Endothelial cell of umbilical vein (primary cell): ENCODE measurements around the gene TRAPPC3. TPM values are rescaled to one million over a fixed set of nuclear protein-coding genes. Genes with fewer than 3 reads are reported as not detected.

Experiments
- BruUV-seq: library from RNA; stranded (reverse); fragments of 400-500 nt; replicated peaks from 2 replicates; lab custom pipeline; 2021; lab: Mats Ljungman, UMichigan
- CTCF ChIA-PET: fragments of 300-600, 350-600 bp; sonication (Branson Sonifier 250); formaldehyde crosslinking; loops from one replicate; lab custom pipeline; 2021; ENCODE audit warnings: antibody characterized with exemption, inconsistent platforms; lab: Charles Lee
- POLR2A ChIA-PET: fragments of 300-600, 350-600 bp; sonication (Branson Sonifier 250); formaldehyde crosslinking; loops from one replicate; lab custom pipeline; 2021; ENCODE audit warnings: antibody characterized with exemption, inconsistent platforms; lab: Charles Lee
- DNase-seq: peaks from one replicate; pipeline ENCODE4 v3.0.0-alpha.2; 2011; ENCODE audit warnings: low read depth, low spot score
- FAIRE-seq: peaks from 2 replicates; lab custom pipeline; 2011; peaks lifted over from hg19 to GRCh38; lab: Jason Lieb, UNC
- H2AFZ ChIP-seq: 2 replicates; pipeline ENCODE4 v1.6.0; 2012; ENCODE audit warnings: low read depth, low read length, control low read depth, inconsistent platforms
- H3K27ac ChIP-seq: 2 replicates; pipeline ENCODE4 v1.5.1; 2011; ENCODE audit warnings: low read depth, mild to moderate bottlenecking, control low read depth, low read length, moderate library complexity; ENCODE audit not compliant: insufficient read depth
- H3K27me3 ChIP-seq, 2 experiments: 2 replicates each; pipeline versions ENCODE4 v1.6.0 to v1.6.1; 2011; ENCODE audit warnings: low read length in 2 of 2, mixed read lengths in 1 of 2; ENCODE audit not compliant: control insufficient read depth in 2 of 2, insufficient read depth in 2 of 2
- H3K36me3 ChIP-seq, 2 experiments: 2 replicates in 1 of 2; 3 replicates in 1 of 2; pipeline ENCODE4 v1.5.1; 2011; ENCODE audit warnings: low read length in 2 of 2, mild to moderate bottlenecking in 1 of 2, moderate library complexity in 1 of 2; ENCODE audit not compliant: control insufficient read depth in 2 of 2, insufficient read depth in 2 of 2; ENCODE audit errors: extremely low read depth in 1 of 2
- H3K4me1 ChIP-seq: 3 replicates; pipeline ENCODE4 v1.5.1; 2011; ENCODE audit warnings: mild to moderate bottlenecking, low read length; ENCODE audit not compliant: control insufficient read depth, insufficient read depth; ENCODE audit errors: extremely low read depth
- H3K4me2 ChIP-seq: 2 replicates; pipeline ENCODE4 v1.6.1; 2011; ENCODE audit warnings: low read length, control low read depth, mixed read lengths; ENCODE audit not compliant: insufficient read depth
- H3K4me3 ChIP-seq, 3 experiments: fragments of 200-600 bp in 1 of 3; sonication (generic), shearing (Covaris generic) in 1 of 3; replicated peaks in 1 of 3; 2 replicates each; pipeline ENCODE4 v1.5.1; 2011 to 2016; ENCODE audit warnings: control low read depth in 3 of 3, low read length in 3 of 3, mild to moderate bottlenecking in 2 of 3, inconsistent platforms in 1 of 3, low read depth in 1 of 3, moderate library complexity in 1 of 3; ENCODE audit not compliant: insufficient read depth in 1 of 3
- H3K79me2 ChIP-seq: 2 replicates; pipeline ENCODE4 v1.6.0; 2012; ENCODE audit warnings: low read length, inconsistent platforms; ENCODE audit not compliant: control insufficient read depth, insufficient read depth
- H3K9ac ChIP-seq: replicated peaks from 2 replicates; pipeline ENCODE3; 2011; ENCODE audit warnings: low read length, control low read depth; ENCODE audit not compliant: insufficient read depth; ENCODE audit errors: extremely low read depth
- H3K9me1 ChIP-seq: replicated peaks from 3 replicates; pipeline ENCODE4 v1.6.0; 2011; ENCODE audit warnings: mild to moderate bottlenecking, low read length; ENCODE audit not compliant: control insufficient read depth, insufficient read depth; ENCODE audit errors: extremely low read depth
- H3K9me3 ChIP-seq: replicated peaks from 2 replicates; pipeline ENCODE4 v1.5.1; 2012; ENCODE audit warnings: low read length, inconsistent platforms; ENCODE audit not compliant: control insufficient read depth, insufficient read depth
- H4K20me1 ChIP-seq: replicated peaks from 2 replicates; pipeline ENCODE3; 2011; ENCODE audit warnings: mild to moderate bottlenecking, low read length; ENCODE audit not compliant: control insufficient read depth, insufficient read depth; ENCODE audit errors: extremely low read depth
- EZH2 ChIP-seq: IDR thresholded peaks from 2 replicates; pipeline ENCODE4 v1.6.1; 2012; ENCODE audit warnings: borderline replicate concordance, low read depth, mild to moderate bottlenecking, moderate library complexity, low read length, inconsistent platforms; ENCODE audit not compliant: severe bottlenecking
- FOS ChIP-seq: IDR thresholded peaks from 2 replicates; pipeline ENCODE4 v1.6.1; 2011; ENCODE audit warnings: mild to moderate bottlenecking, low read length, moderate library complexity, borderline replicate concordance; ENCODE audit not compliant: insufficient read depth
- GATA2 ChIP-seq: IDR thresholded peaks from 2 replicates; pipeline ENCODE4 v1.7.0; 2011; ENCODE audit warnings: low read depth, mild to moderate bottlenecking, moderate library complexity, mixed read lengths, low read length; ENCODE audit not compliant: insufficient read length, insufficient read depth
- JUN ChIP-seq: IDR thresholded peaks from 2 replicates; pipeline ENCODE4 v1.6.1; 2011; ENCODE audit warnings: borderline replicate concordance, low read depth; ENCODE audit not compliant: insufficient read length, insufficient read depth
- MYC ChIP-seq: IDR thresholded peaks from one replicate; pipeline ENCODE4 v1.6.1; 2011; ENCODE audit warnings: mild to moderate bottlenecking, low read depth, low read length
- POLR2A ChIP-seq: IDR thresholded peaks from 2 replicates; pipeline ENCODE4 v1.6.1; 2012; ENCODE audit warnings: low read depth, mild to moderate bottlenecking, control low read depth, low read length
- POLR2AphosphoS5 ChIP-seq: IDR thresholded peaks from 2 replicates; pipeline ENCODE4 v1.6.1; 2012; ENCODE audit warnings: low read depth, mild to moderate bottlenecking, control low read depth, low read length, moderate library complexity; ENCODE audit not compliant: insufficient read depth
- dilution Hi-C: fragments of 300-500 bp; cut with MboI; formaldehyde crosslinking; loops from one replicate; pipeline ENCODE4 v1.15.0; 2019; ENCODE audit warnings: low sequenced_read_pairs; ENCODE audit not compliant: extremely low pct_ligation_motif_present
- intact Hi-C: fragments of 100-400 bp; cut with micrococcal nuclease; formaldehyde crosslinking; loops from one replicate; pipeline ENCODE4 v1.10.0; 2022
- polyA plus RNA-seq, 4 experiments: library from polyadenylated mRNA; depleted of rRNA in 3 of 4; stranded (reverse) in 3 of 4; unstranded in 1 of 4; fragments of >200 nt; gene quantifications; 2 replicates each; pipeline versions ENCODE4 v1.2.1 to v1.2.3, GENCODE V29; 2011 to 2012; ENCODE audit warnings: missing spikeins in 1 of 4
- total RNA-seq: library from RNA; stranded (reverse); gene quantifications from 2 replicates; pipeline ENCODE4 v1.2.3, GENCODE V29; 2021
- TF ChIP-seq, protein P1 (sequence below): IDR thresholded peaks from 2 replicates; pipeline ENCODE4 v1.6.1; 2011; ENCODE audit not compliant: insufficient read depth, insufficient read length
- TF ChIP-seq, protein P2 (sequence below), 2 donors: IDR thresholded peaks; 1 replicate in 1 of 2; 2 replicates in 1 of 2; pipeline ENCODE4 v1.5.1; 2011; ENCODE audit warnings: low read length in 2 of 2, mild to moderate bottlenecking in 2 of 2, moderate library complexity in 2 of 2, control low read depth in 1 of 2, inconsistent platforms in 1 of 2, low read depth in 1 of 2; ENCODE audit not compliant: insufficient read depth in 1 of 2; ENCODE audit errors: extremely low read depth in 1 of 2

Gene TRAPPC3
- total and polyA plus RNA-seq, 2 donors (not counting 3 experiments of a cell fraction or from before 2014, with no cell fraction given) = 93.4 to 125 TPM

DNA sequence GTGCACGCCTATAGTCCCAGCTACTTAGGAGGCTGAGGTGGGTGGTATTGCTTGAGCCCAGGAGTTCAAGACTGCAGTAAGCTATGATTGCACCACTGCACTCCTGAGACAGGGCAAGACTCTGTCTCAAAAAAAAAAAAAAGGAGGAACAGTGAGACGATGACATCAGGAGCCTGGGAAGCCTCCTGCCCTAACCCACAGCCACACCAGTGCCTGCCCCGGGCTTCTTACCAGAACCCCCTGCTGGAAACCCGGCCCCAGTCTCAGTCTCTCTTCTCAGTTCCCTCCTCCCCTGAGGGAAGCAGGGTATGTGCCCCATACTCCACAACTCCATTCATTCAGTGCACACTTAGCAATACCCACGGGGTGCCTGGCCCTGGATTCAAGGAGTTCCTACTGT, 33.4 kb downstream of the TRAPPC3 start:
- dilution Hi-C loops = no loop called here
- Histone ChIP-seq H3K9me3 (no peaks in the 10 kb centered on the region), H3K9ac (no peak overlapping the region), H3K9me1 (no peaks in the 10 kb centered on the region), H3K36me3 (no peaks in the 10 kb centered on the region), H3K4me1 (no peaks in the 10 kb centered on the region), H2AFZ (no peak overlapping the region), H4K20me1 (no peaks in the 10 kb centered on the region), H3K27me3 (no peaks in the 10 kb centered on the region), H3K79me2 (no peaks in the 10 kb centered on the region), H3K4me2 (no peak overlapping the region), H3K27ac (no peak overlapping the region), H3K4me3 (no peak overlapping the region)
- ChIA-PET POLR2A (no interaction called here), CTCF (interaction anchor here (0.7 to 3.2 kb wide), 4 partner anchors 10 to 72 kb away, joined by 3 to 24 read pairs (median 7); no protein-coding TSS in a partner anchor)
- no TSS peak for BruUV-seq
- intact Hi-C loops = no loop called here
- TF ChIP-seq FOS (no peak), GATA2 (no peak), JUN (no peak), POLR2A (no peak), EZH2 (no peak), MYC (no peak), POLR2AphosphoS5 (no peak)
- TF ChIP-seq, protein P1, sequence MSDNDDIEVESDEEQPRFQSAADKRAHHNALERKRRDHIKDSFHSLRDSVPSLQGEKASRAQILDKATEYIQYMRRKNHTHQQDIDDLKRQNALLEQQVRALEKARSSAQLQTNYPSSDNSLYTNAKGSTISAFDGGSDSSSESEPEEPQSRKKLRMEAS = no peak
- TF ChIP-seq, protein P2, sequence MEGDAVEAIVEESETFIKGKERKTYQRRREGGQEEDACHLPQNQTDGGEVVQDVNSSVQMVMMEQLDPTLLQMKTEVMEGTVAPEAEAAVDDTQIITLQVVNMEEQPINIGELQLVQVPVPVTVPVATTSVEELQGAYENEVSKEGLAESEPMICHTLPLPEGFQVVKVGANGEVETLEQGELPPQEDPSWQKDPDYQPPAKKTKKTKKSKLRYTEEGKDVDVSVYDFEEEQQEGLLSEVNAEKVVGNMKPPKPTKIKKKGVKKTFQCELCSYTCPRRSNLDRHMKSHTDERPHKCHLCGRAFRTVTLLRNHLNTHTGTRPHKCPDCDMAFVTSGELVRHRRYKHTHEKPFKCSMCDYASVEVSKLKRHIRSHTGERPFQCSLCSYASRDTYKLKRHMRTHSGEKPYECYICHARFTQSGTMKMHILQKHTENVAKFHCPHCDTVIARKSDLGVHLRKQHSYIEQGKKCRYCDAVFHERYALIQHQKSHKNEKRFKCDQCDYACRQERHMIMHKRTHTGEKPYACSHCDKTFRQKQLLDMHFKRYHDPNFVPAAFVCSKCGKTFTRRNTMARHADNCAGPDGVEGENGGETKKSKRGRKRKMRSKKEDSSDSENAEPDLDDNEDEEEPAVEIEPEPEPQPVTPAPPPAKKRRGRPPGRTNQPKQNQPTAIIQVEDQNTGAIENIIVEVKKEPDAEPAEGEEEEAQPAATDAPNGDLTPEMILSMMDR (IDR thresholded peaks at IDR 0.05; ENCODE audit: extremely low read depth in 1 of 2, insufficient read depth in 1 of 2, low read depth in 1 of 2, low read length in 2 of 2) = no peak
- FAIRE-seq = no peak
- DNase-seq = no peak
